H9 (cell line): ENCODE measurements around the gene FAM83C. TPM values are rescaled to one million over a fixed set of nuclear protein-coding genes. Genes with fewer than 3 reads are reported as not detected.
A peak's percentile ranks its signal among the peaks of the same experiment; 100 is the strongest.

Experiments used
- DNase-seq: peaks from one replicate; pipeline ENCODE4 v3.0.0-alpha.2; 2017
- H2AFZ ChIP-seq: one replicate; pipeline ENCODE4 v1.6.1; 2013; ENCODE audit warnings: mild to moderate bottlenecking, low read length, control low read depth, moderate library complexity
- H2AK5ac ChIP-seq: 2 replicates; pipeline ENCODE4 v1.6.1; 2013; ENCODE audit warnings: low read length, control low read depth, mixed read lengths; ENCODE audit not compliant: insufficient read length
- H2BK120ac ChIP-seq: one replicate; pipeline ENCODE4 v1.6.1; 2013; ENCODE audit warnings: low read depth, mild to moderate bottlenecking, low read length, control low read depth, inconsistent platforms; ENCODE audit not compliant: poor library complexity, severe bottlenecking
- H2BK12ac ChIP-seq: 2 replicates; pipeline ENCODE4 v1.6.1; 2013; ENCODE audit warnings: low read length, control low read depth, mixed read lengths, low read depth; ENCODE audit not compliant: insufficient read length
- H2BK15ac ChIP-seq: 2 replicates; pipeline ENCODE4 v1.6.1; 2013; ENCODE audit warnings: low read depth, low read length, control low read depth
- H2BK20ac ChIP-seq: one replicate; pipeline ENCODE4 v1.6.1; 2013; ENCODE audit warnings: low read depth, mild to moderate bottlenecking, low read length, control low read depth, inconsistent platforms; ENCODE audit not compliant: poor library complexity, severe bottlenecking
- H2BK5ac ChIP-seq: 2 replicates; pipeline ENCODE4 v1.6.1; 2013; ENCODE audit warnings: low read length, control low read depth, mixed read lengths; ENCODE audit not compliant: insufficient read length
- H3K14ac ChIP-seq: 2 replicates; pipeline ENCODE4 v1.6.1; 2013; ENCODE audit warnings: low read length, control low read depth; ENCODE audit not compliant: insufficient read depth
- H3K18ac ChIP-seq: 2 replicates; pipeline ENCODE4 v1.6.1; 2013; ENCODE audit warnings: low read depth, mild to moderate bottlenecking, mixed read lengths, low read length, control low read depth; ENCODE audit not compliant: insufficient read length
- H3K23ac ChIP-seq: 2 replicates; pipeline ENCODE4 v1.6.1; 2013; ENCODE audit warnings: low read length, control low read depth, mixed read lengths, low read depth; ENCODE audit not compliant: insufficient read length
- H3K23me2 ChIP-seq: 2 replicates; pipeline ENCODE4 v1.6.1; 2013; ENCODE audit warnings: low read depth, mild to moderate bottlenecking, mixed read lengths, low read length, control low read depth; ENCODE audit not compliant: insufficient read length, poor library complexity, severe bottlenecking
- H3K27ac ChIP-seq: 2 replicates; pipeline ENCODE4 v1.5.1; 2013; ENCODE audit warnings: low read length, control low read depth, mixed read lengths, low read depth; ENCODE audit not compliant: insufficient read length
- H3K27me3 ChIP-seq: 2 replicates; pipeline ENCODE4 v1.6.1; 2013; ENCODE audit warnings: low read length, control low read depth, inconsistent platforms; ENCODE audit not compliant: insufficient read depth
- H3K4ac ChIP-seq: 2 replicates; pipeline ENCODE4 v1.6.1; 2013; ENCODE audit warnings: low read depth, mild to moderate bottlenecking, control low read depth, inconsistent platforms, low read length, moderate library complexity
- H3K4me1 ChIP-seq: 2 replicates; pipeline ENCODE4 v1.6.1; 2013; ENCODE audit warnings: low read length, control low read depth, inconsistent platforms; ENCODE audit not compliant: insufficient read depth
- H3K4me2 ChIP-seq: 2 replicates; pipeline ENCODE4 v1.6.1; 2013; ENCODE audit warnings: low read length, control low read depth, mixed read lengths; ENCODE audit not compliant: insufficient read length, insufficient read depth
- H3K56ac ChIP-seq: 2 replicates; pipeline ENCODE4 v1.6.1; 2013; ENCODE audit warnings: low read depth, mild to moderate bottlenecking, mixed read lengths, low read length, control low read depth; ENCODE audit not compliant: insufficient read length
- H3K79me1 ChIP-seq: 2 replicates; pipeline ENCODE4 v1.6.1; 2013; ENCODE audit warnings: low read depth, mild to moderate bottlenecking, moderate library complexity, low read length, control low read depth, inconsistent platforms; ENCODE audit not compliant: insufficient read depth, poor library complexity, severe bottlenecking
- H3K79me2 ChIP-seq: 2 replicates; pipeline ENCODE4 v1.6.1; 2013; ENCODE audit warnings: low read length, control low read depth, inconsistent platforms; ENCODE audit not compliant: insufficient read depth
- H3K9ac ChIP-seq: 2 replicates; pipeline ENCODE4 v1.6.1; 2013; ENCODE audit warnings: low read length, control low read depth, mixed read lengths; ENCODE audit not compliant: insufficient read length; ENCODE audit errors: extremely low read depth
- H3K9me3 ChIP-seq: one replicate; pipeline ENCODE4 v1.6.1; 2013; ENCODE audit warnings: low read depth, low read length, inconsistent platforms; ENCODE audit not compliant: control insufficient read depth
- H3T11ph ChIP-seq: one replicate; pipeline ENCODE4 v1.6.1; 2013; ENCODE audit warnings: mild to moderate bottlenecking, low read length, control low read depth, inconsistent platforms
- H4K20me1 ChIP-seq: one replicate; pipeline ENCODE4 v1.6.1; 2013; ENCODE audit not compliant: control insufficient read depth, insufficient read length, insufficient read depth
- H4K5ac ChIP-seq: 2 replicates; pipeline ENCODE4 v1.6.1; 2013; ENCODE audit warnings: low read depth, mild to moderate bottlenecking, mixed read lengths, low read length, control low read depth; ENCODE audit not compliant: insufficient read length
- H4K8ac ChIP-seq: replicated peaks from 2 replicates; pipeline ENCODE4 v1.6.1; 2013; ENCODE audit warnings: low read length, control low read depth, mixed read lengths, low read depth; ENCODE audit not compliant: insufficient read length
- H4K91ac ChIP-seq: 2 replicates; pipeline ENCODE4 v1.6.1; 2013; ENCODE audit warnings: low read depth, mild to moderate bottlenecking, moderate library complexity, mixed read lengths, low read length, control low read depth; ENCODE audit not compliant: insufficient read length
- H3K27ac Mint-ChIP-seq, 3 experiments: 2 replicates in 2 of 3; 3 replicates in 1 of 3; pipeline ENCODE4 v1.8.0; 2020 to 2021; ENCODE audit warnings: mixed read lengths in 3 of 3, mild to moderate bottlenecking in 1 of 3, moderate library complexity in 1 of 3
- H3K27me3 Mint-ChIP-seq: 2 replicates; pipeline ENCODE4 v1.8.0; 2021; ENCODE audit warnings: low read depth, mild to moderate bottlenecking, moderate library complexity, mixed read lengths
- H3K36me3 Mint-ChIP-seq, 3 experiments: 2 replicates in 2 of 3; 3 replicates in 1 of 3; pipeline ENCODE4 v1.8.0; 2020 to 2021; ENCODE audit warnings: low read depth in 3 of 3, mixed read lengths in 3 of 3; ENCODE audit not compliant: insufficient read depth in 1 of 3
- H3K4me1 Mint-ChIP-seq, 2 experiments: 2 replicates each; pipeline ENCODE4 v1.8.0; 2020; ENCODE audit warnings: mixed read lengths in 2 of 2
- H3K4me3 Mint-ChIP-seq, 2 experiments: 2 replicates in 1 of 2; 3 replicates in 1 of 2; pipeline ENCODE4 v1.8.0; 2020 to 2021; ENCODE audit warnings: mild to moderate bottlenecking in 2 of 2, mixed read lengths in 2 of 2, moderate library complexity in 1 of 2
- H3K9me3 Mint-ChIP-seq, 2 experiments: 2 replicates in 1 of 2; 3 replicates in 1 of 2; pipeline ENCODE4 v1.8.0; 2020; ENCODE audit warnings: mild to moderate bottlenecking in 2 of 2, mixed read lengths in 2 of 2, moderate library complexity in 1 of 2
- CTCF ChIP-seq: fragments of 200-600 bp; sonication (generic); conservative IDR thresholded peaks from 3 replicates; pipeline ENCODE4 v1.8.0; 2021; ENCODE audit warnings: antibody characterized with exemption, mild to moderate bottlenecking
- WGBS: extraction: QIAGEN DNeasy Blood & Tissue Kit; methylation state at CpG from one replicate; pipeline ENCODE4 v1.1.7; 2013; ENCODE audit warnings: missing lambda C conversion rate, low lambda C conversion rate, mixed read lengths; ENCODE audit not compliant: insufficient read length; ENCODE audit errors: extremely low coverage; 5-methylcytosine and 5-hydroxymethylcytosine counted together
- total RNA-seq: library from RNA; stranded (reverse); gene quantifications from 2 replicates; pipeline ENCODE4 v1.2.1, GENCODE V29; 2021

Gene FAM83C
- total RNA-seq, 1 experiment from 2014 or later = not detected

GRCh38 chr20:35243986-35244385, 48.2 kb downstream of the FAM83C start:
- Histone ChIP-seq H3K4ac (no peak overlapping the region), H3T11ph (no peak overlapping the region), H4K5ac (no peak overlapping the region), H3K23me2 (no peaks in the 10 kb centered on the region), H3K79me2 (no peaks in the 10 kb centered on the region), H3K27me3 (no peaks in the 10 kb centered on the region), H3K27ac (no peak overlapping the region), H3K79me1 (no peaks in the 10 kb centered on the region), H4K91ac (no peak overlapping the region), H2AFZ (no peak overlapping the region), H2BK15ac (no peak overlapping the region), H3K14ac (no peak overlapping the region), H3K18ac (no peak overlapping the region), H3K9ac (no peak overlapping the region), H2BK12ac (no peak overlapping the region), H2AK5ac (no peak overlapping the region), H3K56ac (no peak overlapping the region), H2BK5ac (no peak overlapping the region), H4K20me1 (no peaks in the 10 kb centered on the region), H3K4me2 (no peak overlapping the region), H3K4me1 (peaks cover 8% of the 10 kb centered on the region; the same call in 1 of the 2 replicates), H3K23ac (no peak overlapping the region), H4K8ac (no peak overlapping the region), H3K9me3 (no peaks in the 10 kb centered on the region), H2BK120ac (no peak overlapping the region), H2BK20ac (no peak overlapping the region)
- TF ChIP-seq CTCF = no peak
- no CpG with 5 or more reads among the region's 2 CpGs for whole genome bisulfite sequencing
- DNase-seq = no peak
- Mint-ChIP-seq H3K4me3 (no peak overlapping the region), H3K27ac (peak overlapping the region in 1 of 3 experiments; percentile 83; a peak in 1 of 7 replicates), H3K4me1 (peaks cover 21 to 26% of the 10 kb centered on the region in 2 experiments), H3K27me3 (no peaks in the 10 kb centered on the region; the same call in none of the 2 replicates), H3K36me3 (peaks cover 0 to 14% (median 6%) of the 10 kb centered on the region in 3 experiments; a peak in 2 of 7 replicates), H3K9me3 (no peaks in the 10 kb centered on the region)
